Activated T-cell treated with anti-CD3 and anti-CD28 coated beads for 24 hours (primary cell): ENCODE measurements around the gene CRHR1.
"Not testable (repeated sequence)": the region's sequence is repeated elsewhere in the genome, so short reads cannot be mapped to it uniquely, and the experiment has no call there.

Experiments used
- DNase-seq: peaks from one replicate; pipeline ENCODE4 v3.0.0-alpha.2; 2020; ENCODE audit warnings: low read depth

CRHR1 gene

GRCh38 chr17:45784293-45784740 is at the start of gene CRHR1:
CRHR1 (plus strand) TSS chr17:45784320; CDS start chr17:45784545, 225 bp downstream.
- no peak for DNase-seq

- no peak for DNase-seq
Measured at GRCh38 chr17:45734598-45734997, 49.5 kb upstream of the CRHR1 start.

GRCh38 chr17:45735488-45735887 is 48.6 kb upstream of the CRHR1 start:
- DNase-seq = no peak

GRCh38 chr17:45739786-45740185 is 44.3 kb upstream of the CRHR1 start:
- no peak for DNase-seq

GRCh38 chr17:45740553-45741330 is 43.4 kb upstream of the CRHR1 start:
- no peak for DNase-seq

GRCh38 chr17:45742251-45742650 is 41.9 kb upstream of the CRHR1 start:
- no peak for DNase-seq

- DNase-seq = no peak
Measured at GRCh38 chr17:45743626-45744326, 40.3 kb upstream of the CRHR1 start.

- not testable (repeated sequence) for DNase-seq
Measured at GRCh38 chr17:45744826-45745225, 39.3 kb upstream of the CRHR1 start.

- no peak for DNase-seq
Measured at GRCh38 chr17:45745601-45746494, 38.3 kb upstream of the CRHR1 start.

- DNase-seq = no peak
Measured at GRCh38 chr17:45747911-45748310, 36.2 kb upstream of the CRHR1 start.

GRCh38 chr17:45748731-45749310 is 35.3 kb upstream of the CRHR1 start:
- no peak for DNase-seq

- no peak for DNase-seq
Measured at GRCh38 chr17:45749831-45750335, 34.2 kb upstream of the CRHR1 start.

GRCh38 chr17:45750779-45751440 is 33.2 kb upstream of the CRHR1 start:
- DNase-seq = no peak

GRCh38 chr17:45751466-45751865 is 32.7 kb upstream of the CRHR1 start:
- no peak for DNase-seq

GRCh38 chr17:45752246-45752645 is 31.9 kb upstream of the CRHR1 start:
- DNase-seq = no peak

- DNase-seq = no peak
Measured at GRCh38 chr17:45753645-45754225, 30.4 kb upstream of the CRHR1 start.

GRCh38 chr17:45755050-45755449 is 29.1 kb upstream of the CRHR1 start:
- no peak for DNase-seq

- DNase-seq = no peak
Measured at GRCh38 chr17:45756266-45756991, 27.7 kb upstream of the CRHR1 start.

- DNase-seq = no peak
Measured at GRCh38 chr17:45757431-45758218, 26.5 kb upstream of the CRHR1 start.
